ENCODE results near the gene SIPA1L3.
"Not testable (repeated sequence)": the region's sequence is repeated elsewhere in the genome, so short reads cannot be mapped to it uniquely, and the experiment has no call there.

GRCh38 chr19:38030001-38030400 is 123.0 kb downstream of the SIPA1L3 start:
- not testable (repeated sequence) for TF ChIP-seq YY1 (IDR thresholded peaks at IDR 0.05; ENCODE audit: insufficient read depth, insufficient read length); ZNF274 (IDR thresholded peaks at IDR 0.05; ENCODE audit: low read depth, low read length); SUZ12 (IDR thresholded peaks at IDR 0.05; ENCODE audit: extremely low read depth, insufficient read depth, insufficient read length)
